Prostate gland (tissue), 2 donors: ENCODE measurements around the gene SUPT3H.

Experiments
- POLR2AphosphoS5 ChIP-seq: sonication (generic); formaldehyde crosslinking; IDR thresholded peaks from one replicate; pipeline ENCODE4 v1.6.1; 2017; ENCODE audit warnings: antibody characterized with exemption
- TF ChIP-seq, protein P1 (sequence below), 4 experiments: fragments of 200-600 bp in 2 of 4; fragments of 450-650 bp in 2 of 4; sonication (generic) in 2 of 4; IDR thresholded peaks; 1 replicate in 3 of 4; 2 replicates in 1 of 4; pipeline ENCODE4 v1.5.1; 2016 to 2019; ENCODE audit warnings: antibody characterized with exemption in 4 of 4, mild to moderate bottlenecking in 2 of 4, moderate library complexity in 2 of 4

DNA sequence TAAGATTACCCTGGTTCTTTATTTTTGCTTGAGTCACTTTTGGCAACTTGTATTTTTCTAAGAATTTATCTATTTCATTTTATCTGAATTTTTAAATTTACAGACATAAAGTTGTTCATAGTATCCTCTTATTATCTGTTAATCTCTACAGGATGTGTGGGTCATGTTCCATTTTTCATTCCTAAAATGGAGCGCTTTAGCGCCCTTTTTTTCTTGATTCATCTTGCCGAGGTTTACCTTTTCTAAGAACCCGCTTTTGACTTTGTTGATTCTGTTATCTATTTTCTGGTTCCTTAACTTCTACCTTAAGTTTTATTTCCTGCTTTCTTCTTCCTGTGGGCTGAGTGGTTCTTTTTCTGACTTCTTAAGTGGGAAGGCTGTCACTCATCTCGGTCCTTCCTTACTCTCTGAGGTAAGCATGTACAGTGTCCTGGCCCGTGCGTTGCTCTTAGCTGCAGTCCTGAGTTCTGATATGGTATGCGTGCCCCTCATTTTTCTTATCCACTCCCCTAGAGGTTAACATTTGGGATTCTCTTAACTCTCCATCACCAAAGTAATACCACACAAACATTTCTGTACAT, 590.4 kb downstream of the SUPT3H start:
- TF ChIP-seq POLR2AphosphoS5 = no peak
- TF ChIP-seq, protein P1, sequence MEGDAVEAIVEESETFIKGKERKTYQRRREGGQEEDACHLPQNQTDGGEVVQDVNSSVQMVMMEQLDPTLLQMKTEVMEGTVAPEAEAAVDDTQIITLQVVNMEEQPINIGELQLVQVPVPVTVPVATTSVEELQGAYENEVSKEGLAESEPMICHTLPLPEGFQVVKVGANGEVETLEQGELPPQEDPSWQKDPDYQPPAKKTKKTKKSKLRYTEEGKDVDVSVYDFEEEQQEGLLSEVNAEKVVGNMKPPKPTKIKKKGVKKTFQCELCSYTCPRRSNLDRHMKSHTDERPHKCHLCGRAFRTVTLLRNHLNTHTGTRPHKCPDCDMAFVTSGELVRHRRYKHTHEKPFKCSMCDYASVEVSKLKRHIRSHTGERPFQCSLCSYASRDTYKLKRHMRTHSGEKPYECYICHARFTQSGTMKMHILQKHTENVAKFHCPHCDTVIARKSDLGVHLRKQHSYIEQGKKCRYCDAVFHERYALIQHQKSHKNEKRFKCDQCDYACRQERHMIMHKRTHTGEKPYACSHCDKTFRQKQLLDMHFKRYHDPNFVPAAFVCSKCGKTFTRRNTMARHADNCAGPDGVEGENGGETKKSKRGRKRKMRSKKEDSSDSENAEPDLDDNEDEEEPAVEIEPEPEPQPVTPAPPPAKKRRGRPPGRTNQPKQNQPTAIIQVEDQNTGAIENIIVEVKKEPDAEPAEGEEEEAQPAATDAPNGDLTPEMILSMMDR (IDR thresholded peaks at IDR 0.05) = no peak
